ENCODE measurements around the gene HIPK3.
A peak's percentile ranks its signal among the peaks of the same experiment; 100 is the strongest.
"Not testable (repeated sequence)": the region's sequence is repeated elsewhere in the genome, so short reads cannot be mapped to it uniquely, and the experiment has no call there.

Gene HIPK3

GRCh38 chr11:33257160-33257896, at the start of gene HIPK3:
TSS of gene HIPK3 (plus strand) at chr11:33257381.
- DNase-seq (ENCODE audit: low read depth in 3 of 3), result peak; percentile 39 to 76 (median 59)

GRCh38 chr11:33207408-33207985, 49.7 kb upstream of the HIPK3 start:
- DNase-seq (ENCODE audit: low read depth in 3 of 3), result no peak

- DNase-seq (ENCODE audit: low read depth in 3 of 3), result no peak
Measured at GRCh38 chr11:33208150-33208549, 49.0 kb upstream of the HIPK3 start.

GRCh38 chr11:33211153-33211552, 46.0 kb upstream of the HIPK3 start:
- no peak for DNase-seq (ENCODE audit: low read depth in 3 of 3)

- no peak for DNase-seq (ENCODE audit: low read depth in 3 of 3)
Measured at GRCh38 chr11:33211580-33211979, 45.6 kb upstream of the HIPK3 start.

GRCh38 chr11:33214187-33214586, 43.0 kb upstream of the HIPK3 start:
- DNase-seq (ENCODE audit: low read depth in 3 of 3), result no peak

- no peak for DNase-seq (ENCODE audit: low read depth in 3 of 3)
Measured at GRCh38 chr11:33214767-33215166, 42.4 kb upstream of the HIPK3 start.

- not testable (repeated sequence) for DNase-seq (ENCODE audit: low read depth in 3 of 3)
Measured at GRCh38 chr11:33216676-33217075, 40.5 kb upstream of the HIPK3 start.

- DNase-seq (ENCODE audit: low read depth in 3 of 3), result no peak
Measured at GRCh38 chr11:33222052-33222750, 35.0 kb upstream of the HIPK3 start.

GRCh38 chr11:33225371-33225770, 31.8 kb upstream of the HIPK3 start:
- DNase-seq (ENCODE audit: low read depth in 3 of 3), result no peak

- no peak for DNase-seq (ENCODE audit: low read depth in 3 of 3)
Measured at GRCh38 chr11:33227578-33228261, 29.5 kb upstream of the HIPK3 start.

GRCh38 chr11:33234397-33235190, 22.6 kb upstream of the HIPK3 start:
- no peak for DNase-seq (ENCODE audit: low read depth in 3 of 3)

- DNase-seq (ENCODE audit: low read depth in 3 of 3), result no peak
Measured at GRCh38 chr11:33237039-33237597, 20.1 kb upstream of the HIPK3 start.

- no peak for DNase-seq (ENCODE audit: low read depth in 3 of 3)
Measured at GRCh38 chr11:33242575-33242974, 14.6 kb upstream of the HIPK3 start.

- DNase-seq (ENCODE audit: low read depth in 3 of 3), result not testable (repeated sequence)
Measured at GRCh38 chr11:33243654-33244053, 13.5 kb upstream of the HIPK3 start.

- DNase-seq (ENCODE audit: low read depth in 3 of 3), result no peak
Measured at GRCh38 chr11:33248416-33248971, 8.7 kb upstream of the HIPK3 start.

GRCh38 chr11:33256031-33256812, 959 bp upstream of the HIPK3 start:
- no peak for DNase-seq (ENCODE audit: low read depth in 3 of 3)

- no peak for DNase-seq (ENCODE audit: low read depth in 3 of 3)
Measured at GRCh38 chr11:33256813-33257159, 395 bp upstream of the HIPK3 start.

GRCh38 chr11:33257897-33258630, 883 bp downstream of the HIPK3 start:
- peak; percentile 56 to 69 (median 59) for DNase-seq (ENCODE audit: low read depth in 3 of 3)

Data from stimulated activated CD4-positive, alpha-beta T cell treated with anti-CD3 and anti-CD28 coated beads, TNF-alpha, amount 100 ng/mL, for 24 hours (primary cell).